ENCODE measurements around the gene CIB2. TPM values are rescaled to one million over a fixed set of nuclear protein-coding genes. Genes with fewer than 3 reads are reported as not detected.

The CIB2 gene
- polyA plus RNA-seq, 1 donor (not counting 4 experiments of a cell fraction or from before 2014, with no cell fraction given) = 4.1 TPM

DNA sequence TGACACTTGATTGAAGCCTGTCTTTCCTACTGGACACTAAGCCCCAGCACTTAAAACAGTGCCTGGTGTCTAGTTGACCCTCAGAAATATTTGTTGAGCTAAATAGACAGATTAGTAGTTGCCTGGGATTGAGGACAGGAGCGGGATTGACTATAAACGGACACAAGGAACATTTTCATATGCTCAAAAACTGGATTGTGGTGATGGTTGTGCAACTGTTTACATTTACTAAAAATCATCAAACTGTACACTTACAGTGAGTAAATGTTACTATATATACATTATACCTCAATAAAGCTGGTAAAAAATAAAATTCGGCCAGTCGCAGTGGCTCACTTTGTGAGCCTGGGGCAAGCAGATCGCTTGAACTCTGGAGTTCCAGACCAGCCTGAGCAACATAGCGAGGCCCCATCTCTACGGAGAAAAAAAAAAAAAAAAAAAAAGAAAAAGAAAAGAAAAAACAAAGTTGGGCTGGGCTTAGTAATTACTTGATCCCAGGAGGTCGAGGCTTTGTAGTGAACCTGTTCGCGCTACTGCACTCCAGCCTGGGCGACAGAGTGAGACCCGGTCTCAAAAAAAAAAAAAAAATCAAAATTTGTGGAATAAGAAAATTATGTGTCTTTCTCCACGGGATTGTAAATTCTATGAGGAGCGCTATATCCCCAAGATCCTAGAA, 17.3 kb upstream of the CIB2 start:
- no peak for TF ChIP-seq CTCF (optimal IDR thresholded peaks at IDR 0.05 in 1 of 3, IDR thresholded peaks at IDR 0.05 in 1 of 3, conservative IDR thresholded peaks at IDR 0.05 in 1 of 3; ENCODE audit: extremely low read depth in 1 of 3, insufficient read depth in 2 of 3, low read length in 3 of 3)
- TF ChIP-seq EZH2 (IDR thresholded peaks at IDR 0.05; ENCODE audit: low read length) = no peak
- dilution Hi-C loops (cut with MboI; ENCODE audit: extremely low pct_ligation_motif_present, low sequenced_read_pairs) = no loop called here
- peak overlapping the region; percentile 82 for H3K9ac ChIP-seq (ENCODE audit: control insufficient read depth, extremely low read depth, insufficient read depth, low read length)
- H4K20me1 ChIP-seq (ENCODE audit: control insufficient read depth, extremely low read depth, insufficient read depth, low read length) = no peaks in the 10 kb centered on the region
- peaks cover 33% of the 10 kb centered on the region for H3K4me1 ChIP-seq (ENCODE audit: control insufficient read depth, extremely low read depth, insufficient read depth, low read length)
- no peak for DNase-seq (ENCODE audit: low read depth, low spot score)
- peak overlapping the region; percentile 61 to 76 (median 74) for H3K4me3 ChIP-seq (ENCODE audit: control insufficient read depth in 2 of 3, extremely low read depth in 1 of 3, insufficient read depth in 2 of 3, low read depth in 1 of 3, low read length in 3 of 3)
- no peak for FAIRE-seq
- H3K4me2 ChIP-seq (ENCODE audit: control insufficient read depth, extremely low read depth, insufficient read depth, low read depth, low read length) = peak overlapping the region; percentile 90
- H3K36me3 ChIP-seq (ENCODE audit: control insufficient read depth in 2 of 2, extremely low read depth in 1 of 2, insufficient read depth in 2 of 2, low read length in 2 of 2) = peaks cover 0 to 3% of the 10 kb centered on the region in 2 experiments
- H2AFZ ChIP-seq (ENCODE audit: control insufficient read depth, low read length) = peak overlapping the region; percentile 47
- H3K79me2 ChIP-seq (ENCODE audit: control insufficient read depth, insufficient read depth, low read length) = peaks cover 33% of the 10 kb centered on the region
- H3K27me3 ChIP-seq (ENCODE audit: control insufficient read depth, extremely low read depth, insufficient read depth, low read length) = no peaks in the 10 kb centered on the region
- no peaks in the 10 kb centered on the region for H3K9me1 ChIP-seq (ENCODE audit: control insufficient read depth, extremely low read depth, insufficient read depth, low read length)
- H3K27ac ChIP-seq (ENCODE audit: control insufficient read depth, insufficient read depth, low read length) = peak overlapping the region; percentile 82
- no peaks in the 10 kb centered on the region for H3K9me3 ChIP-seq (ENCODE audit: control insufficient read depth, low read depth, low read length)

DNA sequence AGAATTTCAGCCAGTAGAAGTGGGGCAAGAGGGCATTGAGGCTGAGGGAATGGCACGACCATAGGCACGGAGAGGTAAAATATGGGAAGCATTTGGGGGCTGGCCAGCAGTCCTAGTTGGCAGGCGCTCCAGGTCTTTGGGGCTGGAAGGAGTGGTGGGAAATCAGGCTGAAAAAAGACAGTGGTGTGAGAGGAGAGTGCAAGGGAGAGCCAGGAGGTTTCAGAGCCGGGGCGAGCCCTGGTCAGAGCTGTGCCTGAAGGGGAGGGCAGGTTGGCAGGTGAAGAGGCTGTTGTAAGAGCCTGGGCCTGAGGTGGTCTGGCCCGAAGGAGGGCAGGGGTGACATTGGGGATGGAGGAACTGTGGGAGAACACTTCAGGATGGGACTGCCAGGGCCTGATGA, 16.3 kb upstream of the CIB2 start:
- H3K4me1 ChIP-seq (ENCODE audit: control insufficient read depth, extremely low read depth, insufficient read depth, low read length) = peaks cover 33% of the 10 kb centered on the region
- H3K36me3 ChIP-seq (ENCODE audit: control insufficient read depth in 2 of 2, extremely low read depth in 1 of 2, insufficient read depth in 2 of 2, low read length in 2 of 2) = no peaks in the 10 kb centered on the region
- H3K9me1 ChIP-seq (ENCODE audit: control insufficient read depth, extremely low read depth, insufficient read depth, low read length) = no peaks in the 10 kb centered on the region
- H3K27ac ChIP-seq (ENCODE audit: control insufficient read depth, insufficient read depth, low read length) = peak overlapping the region; percentile 27
- no peak overlapping the region for H2AFZ ChIP-seq (ENCODE audit: control insufficient read depth, low read length)
- no peaks in the 10 kb centered on the region for H4K20me1 ChIP-seq (ENCODE audit: control insufficient read depth, extremely low read depth, insufficient read depth, low read length)
- no peak overlapping the region for H3K4me3 ChIP-seq (ENCODE audit: control insufficient read depth in 2 of 3, extremely low read depth in 1 of 3, insufficient read depth in 2 of 3, low read depth in 1 of 3, low read length in 3 of 3)
- peak overlapping the region; percentile 52 for H3K4me2 ChIP-seq (ENCODE audit: control insufficient read depth, extremely low read depth, insufficient read depth, low read depth, low read length)
- no peaks in the 10 kb centered on the region for H3K27me3 ChIP-seq (ENCODE audit: control insufficient read depth, extremely low read depth, insufficient read depth, low read length)
- no peaks in the 10 kb centered on the region for H3K9me3 ChIP-seq (ENCODE audit: control insufficient read depth, low read depth, low read length)
- dilution Hi-C loops (cut with MboI; ENCODE audit: extremely low pct_ligation_motif_present, low sequenced_read_pairs) = no loop called here
- DNase-seq (ENCODE audit: low read depth, low spot score) = no peak
- H3K9ac ChIP-seq (ENCODE audit: control insufficient read depth, extremely low read depth, insufficient read depth, low read length) = peak overlapping the region; percentile 23
- TF ChIP-seq EZH2 (IDR thresholded peaks at IDR 0.05; ENCODE audit: low read length) (no peak), CTCF (optimal IDR thresholded peaks at IDR 0.05 in 1 of 3, IDR thresholded peaks at IDR 0.05 in 1 of 3, conservative IDR thresholded peaks at IDR 0.05 in 1 of 3; ENCODE audit: extremely low read depth in 1 of 3, insufficient read depth in 2 of 3, low read length in 3 of 3) (no peak)
- peaks cover 24% of the 10 kb centered on the region for H3K79me2 ChIP-seq (ENCODE audit: control insufficient read depth, insufficient read depth, low read length)
- no peak for FAIRE-seq

Measured in keratinocyte (primary cell).